ENCODE data around the gene CNTN2.

The CNTN2 gene

DNA sequence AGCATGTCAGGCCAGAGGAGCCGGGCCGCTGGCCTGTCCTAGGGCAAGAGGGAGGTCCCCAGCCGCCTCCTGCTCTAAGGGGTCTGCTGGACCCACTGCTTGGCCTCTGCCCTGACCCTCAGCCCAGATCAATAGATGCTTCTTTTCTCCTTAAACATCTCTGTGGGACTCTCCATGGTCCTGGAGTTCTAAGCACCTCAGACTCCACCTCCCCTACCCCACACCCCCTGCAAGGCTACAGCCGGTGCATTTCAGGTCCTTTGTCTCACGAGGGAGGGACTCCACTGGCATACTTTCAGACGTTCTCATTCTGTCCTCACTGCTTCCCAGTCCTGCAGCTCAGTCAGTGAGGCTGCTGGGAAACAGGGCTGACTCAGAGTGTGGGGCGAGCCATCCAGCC, 11.0 kb downstream of the CNTN2 start:
- no peak for DNase-seq (ENCODE audit: low read depth)

DNA sequence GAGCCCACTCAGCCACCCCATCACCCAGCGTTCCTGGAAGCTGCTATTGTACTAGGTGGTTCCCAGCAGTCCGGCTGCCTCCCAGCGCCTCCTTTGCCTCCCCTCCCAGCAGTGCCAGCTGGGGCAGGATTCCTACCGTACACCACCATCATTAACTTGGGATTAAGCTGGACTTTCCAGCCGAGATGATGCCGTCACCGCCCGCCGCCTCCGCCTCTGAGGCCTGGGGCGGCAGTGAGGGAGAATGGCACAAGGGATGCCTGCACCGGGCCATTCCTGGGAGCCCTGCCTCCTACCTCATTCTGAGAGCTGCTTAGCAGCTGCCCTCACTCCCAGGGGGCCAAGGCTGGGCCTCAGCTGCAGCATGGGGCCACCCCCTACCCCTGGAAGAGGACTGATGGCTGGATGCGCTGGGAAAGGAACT, 13.2 kb downstream of the CNTN2 start:
- DNase-seq (ENCODE audit: low read depth), result no peak

DNA sequence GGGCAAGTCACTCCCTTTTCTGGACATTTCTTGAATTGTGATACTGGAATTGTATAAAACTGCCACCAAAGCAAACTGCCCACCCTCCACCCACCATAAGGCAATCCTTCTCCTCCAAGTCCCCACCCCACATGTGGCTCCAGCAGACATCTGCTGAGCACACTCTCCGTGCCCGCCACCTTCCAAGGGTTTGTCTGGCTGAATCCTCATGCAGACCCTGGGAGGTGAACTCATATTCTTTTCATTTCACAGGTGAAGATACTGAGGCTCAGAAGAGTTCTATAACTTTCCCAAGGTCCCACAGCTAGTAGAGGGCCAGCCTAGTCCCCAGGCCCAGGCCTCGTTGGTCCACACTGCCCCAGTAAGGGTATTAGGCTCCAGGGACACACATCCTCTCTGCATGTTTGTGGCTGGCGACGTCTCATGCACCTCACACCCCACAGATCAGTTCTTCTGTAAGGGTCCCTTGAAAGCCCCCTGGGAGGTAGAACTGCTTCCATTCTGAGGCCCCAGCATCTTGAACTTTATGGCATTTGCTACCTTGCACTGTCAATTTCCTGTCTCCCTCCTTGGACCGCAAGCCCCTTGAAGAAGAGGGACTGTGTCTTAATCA, 14.1 kb downstream of the CNTN2 start:
- no peak for DNase-seq (ENCODE audit: low read depth)

DNA sequence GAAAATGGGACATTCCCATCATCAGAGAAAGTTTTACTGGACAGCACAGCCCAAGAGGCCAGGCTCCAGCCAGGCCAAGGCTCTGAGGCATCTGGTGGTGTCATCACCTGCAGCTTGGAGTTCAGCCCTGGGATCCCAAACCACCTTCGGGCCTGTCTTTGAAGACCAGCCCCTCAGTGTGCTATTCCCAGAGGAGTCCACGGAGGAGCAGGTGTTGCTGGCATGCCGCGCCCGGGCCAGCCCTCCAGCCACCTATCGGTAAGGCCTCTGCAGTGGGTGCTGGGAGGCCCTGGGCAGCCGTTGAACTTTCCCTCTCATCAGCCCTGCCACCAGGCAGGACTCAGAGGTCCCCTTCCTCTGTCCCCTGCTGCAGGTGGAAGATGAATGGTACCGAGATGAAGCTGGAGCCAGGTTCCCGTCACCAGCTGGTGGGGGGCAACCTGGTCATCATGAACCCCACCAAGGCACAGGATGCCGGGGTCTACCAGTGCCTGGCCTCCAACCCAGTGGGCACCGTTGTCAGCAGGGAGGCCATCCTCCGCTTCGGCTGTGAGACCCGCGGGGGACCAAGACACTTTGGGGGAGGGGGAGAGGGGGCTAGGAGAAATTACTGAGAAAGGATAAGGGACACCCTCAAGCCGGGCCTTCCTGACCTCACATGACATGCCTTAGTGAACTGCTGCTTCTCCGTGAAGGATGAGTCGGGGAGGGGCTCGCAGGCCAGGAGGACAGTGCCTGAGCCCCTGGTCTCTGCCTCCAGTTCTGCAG, 15.0 kb downstream of the CNTN2 start:
- no peak for DNase-seq (ENCODE audit: low read depth)

DNA sequence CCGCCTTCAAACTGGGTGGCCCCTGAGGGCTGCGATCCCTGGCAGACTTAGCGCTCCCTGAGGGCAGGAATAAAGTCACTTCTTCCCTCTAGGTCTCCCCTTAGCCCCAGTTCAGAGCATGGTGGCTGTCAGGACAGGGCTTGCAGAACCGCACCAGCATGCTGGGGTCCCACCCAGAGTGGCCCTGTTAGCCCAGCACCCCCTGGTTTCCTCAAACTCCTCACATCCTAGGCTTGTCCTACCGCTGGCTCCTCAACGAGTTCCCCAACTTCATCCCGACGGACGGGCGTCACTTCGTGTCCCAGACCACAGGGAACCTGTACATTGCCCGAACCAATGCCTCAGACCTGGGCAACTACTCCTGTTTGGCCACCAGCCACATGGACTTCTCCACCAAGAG, 15.8 kb downstream of the CNTN2 start:
- no peak for DNase-seq (ENCODE audit: low read depth)

DNA sequence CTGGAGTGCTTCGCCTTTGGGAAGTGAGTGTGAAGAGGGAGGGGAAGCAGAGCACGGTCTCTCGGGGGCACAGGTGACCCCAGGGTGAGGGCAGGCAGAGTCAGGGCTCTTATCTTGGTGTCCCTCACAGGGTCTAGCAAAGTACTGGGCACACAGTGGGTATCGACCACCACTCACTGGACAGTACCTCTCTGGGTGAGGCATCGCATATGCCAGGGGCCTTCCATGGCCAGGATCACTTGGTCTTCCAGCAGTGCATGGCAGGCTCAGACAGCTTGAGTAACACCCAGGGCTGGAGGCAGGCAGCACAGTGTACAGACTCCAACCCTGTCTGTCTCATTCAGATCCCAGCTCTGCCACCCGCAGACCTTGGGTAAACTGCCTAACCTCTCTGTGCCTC, 16.6 kb downstream of the CNTN2 start:
- DNase-seq (ENCODE audit: low read depth), result no peak

DNA sequence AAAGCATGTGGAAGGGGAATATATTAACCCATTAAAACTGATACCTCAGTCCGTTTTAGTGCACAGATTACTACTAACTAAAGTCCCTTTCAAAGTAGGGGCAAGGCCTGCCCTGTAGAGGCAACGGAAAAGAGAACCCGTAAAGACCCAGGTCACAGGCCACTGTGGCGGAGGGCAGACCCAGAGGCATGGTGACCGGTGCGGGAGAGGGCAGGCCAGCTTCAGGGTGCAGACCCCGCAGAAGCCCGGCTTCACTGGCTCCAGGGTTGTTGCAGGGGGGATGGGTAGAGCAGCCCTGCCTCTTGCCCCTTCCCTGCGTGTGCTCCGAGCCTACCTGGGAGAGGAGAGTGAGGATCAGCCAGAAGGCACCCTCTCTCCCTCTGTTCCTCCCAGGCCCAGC, 17.7 kb downstream of the CNTN2 start:
- DNase-seq (ENCODE audit: low read depth), result no peak

DNA sequence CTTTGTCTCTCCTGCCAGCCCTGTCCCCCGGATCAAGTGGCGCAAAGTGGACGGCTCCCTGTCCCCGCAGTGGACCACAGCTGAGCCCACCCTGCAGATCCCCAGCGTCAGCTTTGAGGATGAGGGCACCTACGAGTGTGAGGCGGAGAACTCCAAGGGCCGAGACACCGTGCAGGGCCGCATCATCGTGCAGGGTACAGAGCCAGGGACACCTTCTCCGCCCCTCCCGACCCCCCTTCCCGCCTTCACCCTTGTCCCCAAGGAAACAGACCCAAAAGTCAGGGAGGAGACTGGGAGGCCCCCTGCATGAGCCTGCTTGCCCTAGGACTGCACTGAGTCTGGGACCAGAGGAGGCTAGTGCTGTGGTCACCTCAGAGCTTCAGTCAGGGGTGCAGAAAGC, 18.2 kb downstream of the CNTN2 start:
- DNase-seq (ENCODE audit: low read depth), result no peak

DNA sequence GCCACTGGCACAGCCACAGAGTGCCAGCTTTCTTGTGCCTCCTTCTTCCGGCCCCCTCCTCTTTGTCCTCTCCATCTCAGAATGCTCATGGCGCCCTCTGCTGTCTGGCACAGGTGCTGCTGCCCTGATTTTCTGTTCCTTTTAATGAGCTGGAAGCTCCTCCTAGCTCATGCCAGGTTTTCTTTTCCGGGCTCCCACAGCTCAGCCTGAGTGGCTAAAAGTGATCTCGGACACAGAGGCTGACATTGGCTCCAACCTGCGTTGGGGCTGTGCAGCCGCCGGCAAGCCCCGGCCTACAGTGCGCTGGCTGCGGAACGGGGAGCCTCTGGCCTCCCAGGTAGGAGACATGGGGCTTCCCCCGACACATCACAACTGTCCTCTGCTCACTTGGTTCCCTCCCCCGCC, 18.7 kb downstream of the CNTN2 start:
- DNase-seq (ENCODE audit: low read depth), result peak; percentile 49

DNA sequence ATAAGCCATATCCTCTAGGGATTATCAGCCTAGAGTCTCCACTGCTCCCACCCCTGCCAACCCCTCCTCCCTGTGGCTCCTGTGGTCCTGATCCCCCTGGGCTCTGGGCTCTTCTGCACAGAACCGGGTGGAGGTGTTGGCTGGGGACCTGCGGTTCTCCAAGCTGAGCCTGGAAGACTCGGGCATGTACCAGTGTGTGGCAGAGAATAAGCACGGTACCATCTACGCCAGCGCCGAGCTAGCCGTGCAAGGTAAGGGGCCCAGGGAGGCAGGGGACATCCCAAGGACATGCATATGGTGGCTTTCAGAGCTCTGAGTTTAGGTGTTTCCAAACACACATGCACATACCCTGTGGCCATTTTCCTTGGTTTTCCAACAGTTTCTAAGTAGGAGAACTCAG, 19.3 kb downstream of the CNTN2 start:
- DNase-seq (ENCODE audit: low read depth), result no peak

DNA sequence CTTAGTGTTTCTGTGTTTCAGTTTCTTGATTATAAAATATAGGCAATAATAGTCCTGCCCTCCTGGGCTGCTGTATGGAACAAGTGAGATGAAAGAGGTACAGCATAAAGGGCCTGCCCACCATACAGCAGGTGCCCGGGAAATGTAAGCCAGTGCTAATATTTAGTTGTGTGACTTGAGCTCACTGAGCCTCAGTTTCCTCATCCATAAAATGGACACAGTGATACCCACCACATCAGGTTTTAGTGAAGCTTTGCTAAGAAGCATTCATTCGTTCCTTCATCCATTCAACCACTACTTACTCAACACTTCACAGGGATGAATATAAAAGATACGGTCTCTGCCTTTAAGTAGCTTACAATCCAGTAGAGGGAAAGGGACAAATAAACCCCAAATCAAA, 19.9 kb downstream of the CNTN2 start:
- DNase-seq (ENCODE audit: low read depth), result no peak

DNA sequence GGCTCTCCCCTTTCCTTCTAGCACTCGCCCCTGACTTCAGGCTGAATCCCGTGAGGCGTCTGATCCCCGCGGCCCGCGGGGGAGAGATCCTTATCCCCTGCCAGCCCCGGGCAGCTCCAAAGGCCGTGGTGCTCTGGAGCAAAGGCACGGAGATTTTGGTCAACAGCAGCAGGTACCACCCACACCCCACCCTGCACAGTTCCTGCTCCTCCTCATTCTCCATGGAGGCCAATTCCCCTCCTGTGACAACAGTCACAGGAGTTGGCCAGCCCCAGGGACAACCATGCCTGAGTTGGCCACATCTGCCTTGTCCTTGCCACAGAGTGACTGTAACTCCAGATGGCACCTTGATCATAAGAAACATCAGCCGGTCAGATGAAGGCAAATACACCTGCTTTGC, 21.3 kb downstream of the CNTN2 start:
- DNase-seq (ENCODE audit: low read depth), result no peak

DNA sequence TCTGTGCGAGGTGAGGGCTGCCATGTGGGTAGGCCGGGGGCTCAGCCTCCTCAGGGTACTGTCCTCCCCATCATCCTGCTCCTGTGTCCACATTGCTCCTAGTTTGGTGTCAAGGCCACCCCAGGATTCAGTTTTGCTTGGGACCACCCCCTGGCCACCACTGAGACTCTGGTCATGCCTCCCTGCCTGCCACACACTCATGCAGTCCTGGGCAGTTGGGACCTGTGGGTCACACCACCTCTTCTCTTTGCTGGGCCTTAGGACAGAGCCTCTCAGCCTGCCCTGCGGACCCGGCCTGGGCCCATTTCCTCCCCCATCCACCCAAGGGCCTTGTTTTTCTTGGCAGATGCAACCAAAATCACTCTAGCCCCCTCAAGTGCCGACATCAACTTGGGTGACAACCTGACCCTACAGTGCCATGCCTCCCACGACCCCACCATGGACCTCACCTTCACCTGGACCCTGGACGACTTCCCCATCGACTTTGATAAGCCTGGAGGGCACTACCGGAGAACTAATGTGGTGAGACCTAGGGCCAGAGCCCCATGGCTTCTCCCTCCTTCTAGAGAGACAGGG, 21.8 kb downstream of the CNTN2 start:
- no peak for DNase-seq (ENCODE audit: low read depth)

DNA sequence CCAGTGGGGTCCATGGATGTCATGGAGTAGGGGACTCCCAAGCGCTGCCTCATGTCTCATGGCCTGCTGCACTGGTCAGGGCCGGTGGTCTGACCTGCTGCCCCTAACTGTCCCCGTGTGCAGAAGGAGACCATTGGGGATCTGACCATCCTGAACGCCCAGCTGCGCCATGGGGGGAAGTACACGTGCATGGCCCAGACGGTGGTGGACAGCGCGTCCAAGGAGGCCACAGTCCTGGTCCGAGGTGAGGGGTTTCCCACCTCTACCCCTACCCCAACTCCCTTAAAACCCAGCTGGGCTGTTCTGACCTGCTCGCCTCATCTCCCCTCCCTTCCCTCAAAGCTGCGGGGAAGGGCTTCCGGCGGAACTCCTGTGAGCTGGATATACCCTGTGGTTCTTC, 22.7 kb downstream of the CNTN2 start:
- DNase-seq (ENCODE audit: low read depth), result no peak

DNA sequence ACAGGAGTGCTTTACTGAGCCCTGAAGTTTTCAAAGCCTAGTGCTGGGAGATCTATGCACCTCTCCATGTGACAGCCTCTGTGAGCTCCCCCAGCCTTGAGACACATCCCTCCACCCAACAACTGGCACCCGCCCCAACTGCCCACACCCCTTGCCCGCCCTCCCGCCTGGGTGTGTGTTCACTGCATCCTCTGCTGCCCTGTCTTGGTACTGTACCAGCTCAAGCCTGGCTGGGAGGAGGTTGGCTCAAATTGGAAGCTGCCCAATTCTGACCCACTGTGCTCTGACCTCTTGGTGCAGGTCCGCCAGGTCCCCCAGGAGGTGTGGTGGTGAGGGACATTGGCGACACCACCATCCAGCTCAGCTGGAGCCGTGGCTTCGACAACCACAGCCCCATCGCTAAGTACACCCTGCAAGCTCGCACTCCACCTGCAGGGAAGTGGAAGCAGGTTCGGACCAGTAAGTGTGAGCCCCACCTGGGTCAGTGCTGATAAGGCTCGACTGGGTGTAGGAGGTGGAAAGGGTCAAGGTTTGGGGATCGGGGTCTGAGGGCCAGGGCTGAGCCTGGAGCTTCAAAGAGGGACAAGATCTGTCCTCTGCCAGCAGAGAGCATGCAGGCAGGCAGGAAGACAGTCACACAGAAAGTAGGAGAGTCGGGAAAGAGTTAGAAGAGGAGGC, 23.3 kb downstream of the CNTN2 start:
- no peak for DNase-seq (ENCODE audit: low read depth)

DNA sequence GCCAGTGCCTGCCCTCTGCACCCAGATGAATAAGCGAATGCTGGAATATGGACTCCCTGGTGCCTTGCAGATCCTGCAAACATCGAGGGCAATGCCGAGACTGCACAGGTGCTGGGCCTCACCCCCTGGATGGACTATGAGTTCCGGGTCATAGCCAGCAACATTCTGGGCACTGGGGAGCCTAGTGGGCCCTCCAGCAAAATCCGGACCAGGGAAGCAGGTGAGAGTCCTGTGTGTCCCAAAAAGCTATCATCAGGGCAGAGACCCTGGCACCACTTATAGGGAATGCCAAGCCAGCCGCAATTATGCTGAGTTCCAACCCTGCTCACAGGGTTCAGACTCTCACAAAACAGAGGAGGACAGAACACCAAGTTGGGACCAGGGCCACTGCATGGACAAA, 24.0 kb downstream of the CNTN2 start:
- no peak for DNase-seq (ENCODE audit: low read depth)

DNA sequence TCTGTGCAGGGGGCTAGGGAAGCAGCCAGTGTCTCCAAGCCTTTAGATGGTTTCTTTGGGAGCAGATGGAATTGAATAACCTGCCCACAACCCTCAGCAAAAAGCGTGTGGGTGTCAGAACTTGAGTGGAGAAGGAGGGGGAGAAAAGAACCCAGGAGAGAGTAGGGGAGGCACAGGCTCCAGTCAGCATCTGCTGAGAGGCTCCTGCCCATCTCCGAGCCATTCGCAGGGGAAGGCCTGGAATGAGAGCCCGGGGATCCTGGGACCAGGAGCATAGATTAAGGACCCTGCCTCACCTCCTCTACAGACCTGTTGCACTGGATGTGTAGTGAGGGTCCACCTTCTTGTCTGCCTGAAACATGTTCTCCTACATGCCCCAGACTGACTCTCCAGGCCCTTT, 25.0 kb downstream of the CNTN2 start:
- no peak for DNase-seq (ENCODE audit: low read depth)

DNA sequence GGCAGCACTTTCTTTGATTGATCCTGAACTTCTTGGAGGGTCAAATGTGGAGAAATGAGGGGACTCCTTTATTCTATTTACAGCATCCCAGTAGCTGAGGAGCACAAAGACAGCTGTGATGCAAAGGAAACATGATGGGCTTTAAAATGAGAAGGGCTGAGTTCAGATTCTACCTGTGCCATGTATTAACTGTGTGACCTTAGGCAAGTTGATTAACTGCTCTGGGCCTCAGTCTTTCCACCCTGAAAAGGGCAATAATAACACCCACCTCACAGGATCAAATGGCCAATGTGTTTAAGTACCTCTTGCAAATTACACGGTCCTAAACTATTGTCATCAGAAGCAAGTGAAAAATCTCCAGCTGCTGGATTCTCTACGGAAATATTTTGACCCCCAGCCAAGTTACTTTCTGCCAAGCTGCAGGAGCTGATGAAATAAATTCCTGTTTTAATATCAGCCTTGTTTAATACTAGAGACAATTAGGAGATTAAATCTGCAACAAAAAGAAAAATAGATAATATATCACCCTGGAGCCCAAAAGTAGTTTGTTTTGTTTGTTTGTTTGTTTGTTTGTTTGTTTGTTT, 25.5 kb downstream of the CNTN2 start:
- DNase-seq (ENCODE audit: low read depth), result peak; percentile 41

DNA sequence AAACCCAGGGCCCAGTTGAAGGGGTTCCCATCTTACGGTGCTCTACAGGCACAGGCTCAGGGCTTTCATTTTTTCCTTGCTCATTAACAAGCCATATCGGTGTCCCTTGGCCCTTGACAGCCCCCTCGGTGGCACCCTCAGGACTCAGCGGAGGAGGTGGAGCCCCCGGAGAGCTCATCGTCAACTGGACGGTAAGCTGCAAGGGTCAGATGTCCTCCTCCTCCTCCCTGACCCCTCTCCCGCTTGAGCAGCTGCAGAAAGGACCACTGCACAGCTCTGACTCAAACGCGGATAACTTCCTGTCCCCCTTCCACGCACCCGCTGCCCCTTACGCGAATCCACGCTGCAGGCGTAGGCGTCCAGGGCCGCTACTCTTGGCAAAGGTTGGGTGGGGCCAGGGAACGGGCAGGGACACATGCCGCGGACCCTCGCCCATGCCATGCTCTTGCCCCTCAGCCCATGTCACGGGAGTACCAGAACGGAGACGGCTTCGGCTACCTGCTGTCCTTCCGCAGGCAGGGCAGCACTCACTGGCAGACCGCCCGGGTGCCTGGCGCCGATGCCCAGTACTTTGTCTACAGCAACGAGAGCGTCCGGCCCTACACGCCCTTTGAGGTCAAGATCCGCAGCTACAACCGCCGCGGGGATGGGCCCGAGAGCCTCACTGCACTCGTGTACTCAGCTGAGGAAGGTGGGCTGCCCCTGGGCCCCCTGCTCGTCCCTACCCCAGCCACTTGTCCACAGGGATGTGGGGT, 26.5 kb downstream of the CNTN2 start:
- DNase-seq (ENCODE audit: low read depth), result no peak

DNA sequence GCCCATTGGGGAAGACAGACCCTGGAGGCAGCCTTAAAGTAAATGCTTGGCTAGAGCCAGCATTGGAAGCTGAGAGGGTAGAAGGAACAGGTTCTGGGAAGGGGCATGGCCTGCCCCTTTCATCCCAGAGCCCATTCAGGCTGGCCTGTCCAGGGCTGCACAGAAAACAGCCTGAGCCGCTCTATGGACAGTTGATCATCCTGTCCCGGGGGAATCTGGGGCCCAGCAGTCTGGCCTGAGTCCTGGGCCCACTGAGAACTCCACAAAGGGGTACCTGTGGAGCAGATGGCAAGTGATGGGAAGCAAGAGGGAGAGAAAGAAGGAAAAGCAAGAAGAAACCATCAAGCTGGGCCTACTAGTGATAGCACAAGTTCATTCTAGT, 28.0 kb downstream of the CNTN2 start:
- DNase-seq (ENCODE audit: low read depth), result no peak

DNA sequence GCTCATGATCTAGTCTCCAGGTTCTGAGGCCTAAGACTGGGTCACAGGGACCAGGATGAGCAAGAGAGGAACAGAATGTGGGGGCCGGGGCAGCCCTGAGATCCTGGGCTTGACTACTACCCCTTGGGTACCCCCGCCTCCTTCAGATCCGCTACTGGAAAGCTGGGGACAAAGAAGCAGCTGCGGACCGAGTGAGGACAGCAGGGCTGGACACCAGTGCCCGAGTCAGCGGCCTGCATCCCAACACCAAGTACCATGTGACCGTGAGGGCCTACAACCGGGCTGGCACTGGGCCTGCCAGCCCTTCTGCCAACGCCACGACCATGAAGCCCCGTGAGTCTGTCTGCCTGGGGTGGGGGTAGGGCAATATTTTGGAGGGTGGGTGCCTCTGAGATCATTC, 28.8 kb downstream of the CNTN2 start:
- DNase-seq (ENCODE audit: low read depth), result no peak

DNA sequence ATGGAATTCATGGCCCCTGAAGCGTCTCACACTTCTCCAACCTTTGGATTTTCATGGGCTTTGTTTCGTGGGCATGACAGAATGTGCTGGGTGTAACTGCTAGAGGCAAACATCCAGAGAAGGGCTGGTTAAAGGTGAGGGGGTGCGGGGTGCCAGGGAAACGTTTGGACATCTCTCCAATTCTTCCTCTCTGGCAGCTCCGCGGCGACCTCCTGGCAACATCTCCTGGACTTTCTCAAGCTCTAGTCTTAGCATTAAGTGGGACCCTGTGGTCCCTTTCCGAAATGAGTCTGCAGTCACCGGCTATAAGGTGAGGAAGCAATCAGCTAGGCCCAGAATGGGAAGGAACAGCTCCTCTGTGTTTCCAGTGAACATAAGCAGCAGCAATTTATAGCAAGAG, 29.3 kb downstream of the CNTN2 start:
- no peak for DNase-seq (ENCODE audit: low read depth)
